Fibroblast of the aortic adventitia (primary cell): ENCODE results near the gene FCN1. TPM values are rescaled to one million over a fixed set of nuclear protein-coding genes. Genes with fewer than 3 reads are reported as not detected.

Experiments used
- DNase-seq: peaks from one replicate; pipeline ENCODE4 v3.0.0-alpha.2; 2010; ENCODE audit warnings: low read depth
- H3K4me3 ChIP-seq: 2 replicates; pipeline ENCODE4 v1.5.1; 2011; ENCODE audit warnings: low read depth, mild to moderate bottlenecking, control low read depth, low read length, moderate library complexity
- CTCF ChIP-seq: IDR thresholded peaks from 2 replicates; pipeline ENCODE4 v1.5.1; 2011; ENCODE audit warnings: mild to moderate bottlenecking, low read length, control low read depth, inconsistent platforms; ENCODE audit not compliant: insufficient read depth
- total RNA-seq: library from RNA; depleted of rRNA; stranded (reverse); fragments of >200 nt; gene quantifications from 2 replicates; pipeline ENCODE4 v1.2.3, GENCODE V29; 2012; ENCODE audit warnings: low replicate concordance

FCN1 gene
- total RNA-seq, 1 donor, result not detected

- TF ChIP-seq CTCF, result no peak
- no peak for DNase-seq
- H3K4me3 ChIP-seq, result no peak overlapping the region
Observed at GRCh38 chr9:134887686-134888602, 29.8 kb downstream of the FCN1 start.

- no peak for TF ChIP-seq CTCF
- no peak overlapping the region for H3K4me3 ChIP-seq
- no peak for DNase-seq
Observed at GRCh38 chr9:134887219-134887618, 30.5 kb downstream of the FCN1 start.

- no peak for TF ChIP-seq CTCF
- no peak overlapping the region for H3K4me3 ChIP-seq
- no peak for DNase-seq
Observed at GRCh38 chr9:134886413-134886913, 31.2 kb downstream of the FCN1 start.

GRCh38 chr9:134885679-134886412, 31.9 kb downstream of the FCN1 start:
- no peak for TF ChIP-seq CTCF
- H3K4me3 ChIP-seq, result no peak overlapping the region
- no peak for DNase-seq

- DNase-seq, result no peak
- no peak overlapping the region for H3K4me3 ChIP-seq
- TF ChIP-seq CTCF, result no peak
Observed at GRCh38 chr9:134885001-134885678, 32.6 kb downstream of the FCN1 start.

- DNase-seq, result no peak
- H3K4me3 ChIP-seq, result no peak overlapping the region
- no peak for TF ChIP-seq CTCF
Observed at GRCh38 chr9:134884492-134884891, 33.2 kb downstream of the FCN1 start.
